Endodermal cell (in vitro differentiated cells): ENCODE measurements around the gene DMXL2. TPM values are rescaled to one million over a fixed set of nuclear protein-coding genes. Genes with fewer than 3 reads are reported as not detected.
A peak's percentile ranks its signal among the peaks of the same experiment; 100 is the strongest.

ENCODE experiments used
- DNase-seq: peaks from one replicate; pipeline ENCODE4 v3.0.0-alpha.2; 2017
- H3K27ac ChIP-seq: 2 replicates; pipeline ENCODE4 v1.5.1; 2013; ENCODE audit warnings: mild to moderate bottlenecking, low read depth, low read length, moderate library complexity
- H3K27me3 ChIP-seq: 2 replicates; pipeline ENCODE4 v1.6.1; 2013; ENCODE audit warnings: mild to moderate bottlenecking, low read length, moderate library complexity; ENCODE audit not compliant: insufficient read depth, control insufficient read depth, poor library complexity, severe bottlenecking
- H3K36me3 ChIP-seq: 2 replicates; pipeline ENCODE4 v1.7.0; 2013; ENCODE audit warnings: mild to moderate bottlenecking, low read length, moderate library complexity; ENCODE audit not compliant: control insufficient read depth, insufficient read depth
- H3K4me1 ChIP-seq: one replicate; pipeline ENCODE4 v1.7.0; 2013; ENCODE audit warnings: low read length; ENCODE audit not compliant: control insufficient read depth, insufficient read depth
- H3K4me3 ChIP-seq: 2 replicates; pipeline ENCODE4 v1.5.1; 2013; ENCODE audit warnings: mild to moderate bottlenecking, low read length, moderate library complexity
- H3K9ac ChIP-seq: 2 replicates; pipeline ENCODE4 v1.6.1; 2013; ENCODE audit warnings: mild to moderate bottlenecking, low read length, moderate library complexity; ENCODE audit not compliant: poor library complexity, severe bottlenecking; ENCODE audit errors: extremely low read depth
- H3K9me3 ChIP-seq: 2 replicates; pipeline ENCODE4 v1.6.1; 2013; ENCODE audit warnings: mild to moderate bottlenecking, low read length, moderate library complexity; ENCODE audit not compliant: control insufficient read depth
- H3K27ac Mint-ChIP-seq: 2 replicates; pipeline ENCODE4 v1.8.0; 2020; ENCODE audit warnings: mixed read lengths
- H3K27me3 Mint-ChIP-seq: 2 replicates; pipeline ENCODE4 v1.8.0; 2021; ENCODE audit warnings: mild to moderate bottlenecking, mixed read lengths; ENCODE audit not compliant: insufficient read depth
- H3K36me3 Mint-ChIP-seq: 2 replicates; pipeline ENCODE4 v1.8.0; 2020; ENCODE audit warnings: low read depth, mixed read lengths
- H3K4me1 Mint-ChIP-seq: 2 replicates; pipeline ENCODE4 v1.8.0; 2020; ENCODE audit warnings: mixed read lengths
- H3K4me3 Mint-ChIP-seq: 2 replicates; pipeline ENCODE4 v1.8.0; 2020; ENCODE audit warnings: mild to moderate bottlenecking, moderate library complexity, mixed read lengths
- H3K9me3 Mint-ChIP-seq: 2 replicates; pipeline ENCODE4 v1.8.0; 2020; ENCODE audit warnings: mild to moderate bottlenecking, mixed read lengths
- CTCF ChIP-seq: fragments of 200-600 bp; sonication (generic); conservative IDR thresholded peaks from 2 replicates; pipeline ENCODE4 v1.5.0; 2021; ENCODE audit warnings: antibody characterized with exemption, mild to moderate bottlenecking
- WGBS, 2 experiments: methylation state at CpG; one replicate each; pipeline versions ENCODE4 v1.1.5 to v1.1.7; 2013; ENCODE audit warnings: missing lambda C conversion rate in 2 of 2, mixed read lengths in 1 of 2; ENCODE audit not compliant: insufficient coverage in 1 of 2, insufficient read length in 1 of 2; 5-methylcytosine and 5-hydroxymethylcytosine counted together
- total RNA-seq, 2 donors: library from RNA; stranded (reverse); fragmentation: NEBNext Ultra II Directional in 1 of 2; extraction: Animal tissue kit (Norgen Biotek cat#: 25700) in 1 of 2; gene quantifications; 2 replicates in 1 of 2; 3 replicates in 1 of 2; pipeline ENCODE4 v1.2.1, GENCODE V29; 2021

Gene DMXL2
- total RNA-seq, 2 donors from 2014 or later = 20.8 to 31.5 TPM

GRCh38 chr15:51603002-51603401 is 19.6 kb downstream of the DMXL2 start:
- no peak overlapping the region for H3K27ac Mint-ChIP-seq
- Histone ChIP-seq H3K4me3 (no peak overlapping the region), H3K27me3 (no peaks in the 10 kb centered on the region), H3K27ac (no peak overlapping the region), H3K9me3 (no peaks in the 10 kb centered on the region), H3K9ac (no peak overlapping the region), H3K4me1 (no peaks in the 10 kb centered on the region), H3K36me3 (no peaks in the 10 kb centered on the region)
- peak overlapping the region; percentile 41 for H3K4me3 Mint-ChIP-seq
- H3K9me3 Mint-ChIP-seq = no peaks in the 10 kb centered on the region
- no peaks in the 10 kb centered on the region for H3K27me3 Mint-ChIP-seq
- 96% methylated on average over 2 of the region's 2 CpGs; no CpG with 5 or more reads in 1 of the 2 experiments for WGBS, 2 experiments
- H3K4me1 Mint-ChIP-seq = no peaks in the 10 kb centered on the region
- H3K36me3 Mint-ChIP-seq = no peaks in the 10 kb centered on the region
- no peak for DNase-seq
- no peak for TF ChIP-seq CTCF

- H3K9me3 Mint-ChIP-seq = no peaks in the 10 kb centered on the region
- no peaks in the 10 kb centered on the region for H3K27me3 Mint-ChIP-seq
- no peaks in the 10 kb centered on the region for H3K9me3 ChIP-seq
- 58 to 100% methylated on average over 1 to 3 of the region's 3 CpGs for WGBS, 2 experiments
- no peaks in the 10 kb centered on the region for H3K4me1 Mint-ChIP-seq
- H3K27ac Mint-ChIP-seq = no peak overlapping the region
- no peak overlapping the region for H3K4me3 ChIP-seq
- no peak for DNase-seq
- no peak overlapping the region for H3K9ac ChIP-seq
- H3K27ac ChIP-seq = no peak overlapping the region
- no peaks in the 10 kb centered on the region for H3K36me3 Mint-ChIP-seq
- no peaks in the 10 kb centered on the region for H3K36me3 ChIP-seq
- no peaks in the 10 kb centered on the region for H3K27me3 ChIP-seq
- H3K4me1 ChIP-seq = no peaks in the 10 kb centered on the region
- H3K4me3 Mint-ChIP-seq = no peak overlapping the region
- no peak for TF ChIP-seq CTCF
These were observed 20.1 kb downstream of the DMXL2 start for GRCh38 chr15:51602484-51602883.

- peaks cover 3% of the 10 kb centered on the region for H3K9me3 Mint-ChIP-seq
- no peaks in the 10 kb centered on the region for H3K27me3 ChIP-seq
- H3K4me1 ChIP-seq = no peaks in the 10 kb centered on the region
- no peaks in the 10 kb centered on the region for H3K36me3 ChIP-seq
- no peaks in the 10 kb centered on the region for H3K9me3 ChIP-seq
- no peaks in the 10 kb centered on the region for H3K4me1 Mint-ChIP-seq
- H3K27ac ChIP-seq = no peak overlapping the region
- no peak overlapping the region for H3K4me3 ChIP-seq
- H3K27ac Mint-ChIP-seq = no peak overlapping the region
- H3K9ac ChIP-seq = no peak overlapping the region
- no peak for TF ChIP-seq CTCF
- 94 to 100% methylated on average over 1 of the region's 1 CpG for WGBS, 2 experiments
- DNase-seq = no peak
- no peaks in the 10 kb centered on the region for H3K27me3 Mint-ChIP-seq
- H3K36me3 Mint-ChIP-seq = no peaks in the 10 kb centered on the region
- no peak overlapping the region for H3K4me3 Mint-ChIP-seq
These were observed 20.8 kb downstream of the DMXL2 start for GRCh38 chr15:51601801-51602200.
